Measurements from ENCODE around the gene CLEC1A. TPM values are rescaled to one million over a fixed set of nuclear protein-coding genes. Genes with fewer than 3 reads are reported as not detected.

Gene CLEC1A
- total and polyA plus RNA-seq, 12 donors = 1.2 to 6.6 (median 2.9) TPM

- Histone ChIP-seq H3K27ac (no peak overlapping the region), H3K27me3 (no peaks in the 10 kb centered on the region), H3K4me3 (no peak overlapping the region), H3K4me1 (peaks cover 0 to 15% (median 0%) of the 10 kb centered on the region in 9 donors), H3K9me3 (no peaks in the 10 kb centered on the region), H3K36me3 (no peaks in the 10 kb centered on the region)
- TF ChIP-seq CTCF (IDR thresholded peaks at IDR 0.05) = no peak
- 83% methylated on average over 13 of the region's 13 CpGs for WGBS, 2 donors
- intact Hi-C loops (cut with DNase I) = loop anchor here in 6 of 10 donors (1.0 to 10.0 kb wide), 6 partner anchors 102 to 392 kb away; partner anchors contain the start of genes CLEC9A (in 2 of the 6) and CLEC12B (in 1 of the 6)
- no peak for DNase-seq
- ATAC-seq = no peak
Observed at GRCh38 chr12:10136637-10137205, 37.9 kb upstream of the CLEC1A start.

GRCh38 chr12:10135126-10135525, 36.3 kb upstream of the CLEC1A start:
- Histone ChIP-seq H3K36me3 (no peaks in the 10 kb centered on the region), H3K4me3 (no peak overlapping the region), H3K27ac (no peak overlapping the region), H3K9me3 (no peaks in the 10 kb centered on the region), H3K4me1 (peaks cover 0 to 31% (median 0%) of the 10 kb centered on the region in 9 donors), H3K27me3 (no peaks in the 10 kb centered on the region)
- intact Hi-C loops (cut with DNase I) = loop anchor here in 5 of 10 donors (5.0 to 10.0 kb wide), 5 partner anchors 103 to 390 kb away; partner anchors contain the start of genes CLEC9A (in 2 of the 5) and CLEC12B (in 1 of the 5)
- TF ChIP-seq CTCF (IDR thresholded peaks at IDR 0.05) = no peak
- ATAC-seq = no peak
- DNase-seq = no peak
- WGBS, 2 donors = 66 to 71% methylated on average over 4 of the region's 4 CpGs

GRCh38 chr12:10132850-10133370, 34.1 kb upstream of the CLEC1A start:
- DNase-seq = no peak
- ATAC-seq = no peak
- TF ChIP-seq CTCF (IDR thresholded peaks at IDR 0.05) = no peak
- Histone ChIP-seq H3K27ac (peak overlapping the region in 1 of 10 donors; percentile 93), H3K27me3 (no peaks in the 10 kb centered on the region), H3K9me3 (no peaks in the 10 kb centered on the region), H3K4me3 (no peak overlapping the region), H3K36me3 (no peaks in the 10 kb centered on the region), H3K4me1 (peaks cover 0 to 27% (median 0%) of the 10 kb centered on the region in 9 donors)
- intact Hi-C loops (cut with DNase I) = loop anchor here in 1 of 10 donors (10.0 kb wide), 1 partner anchor 388 kb away; no protein-coding TSS in a partner anchor
- WGBS, 2 donors = 79 to 80% methylated on average over 6 of the region's 6 CpGs

GRCh38 chr12:10131111-10131690, 32.4 kb upstream of the CLEC1A start:
- Histone ChIP-seq H3K27me3 (no peaks in the 10 kb centered on the region), H3K9me3 (no peaks in the 10 kb centered on the region), H3K36me3 (peaks cover 0 to 5% (median 0%) of the 10 kb centered on the region in 9 donors), H3K4me3 (no peak overlapping the region), H3K4me1 (peaks cover 0 to 30% (median 0%) of the 10 kb centered on the region in 9 donors), H3K27ac (peak overlapping the region in 2 of 10 donors; percentile 8 to 93)
- no peak for TF ChIP-seq CTCF (IDR thresholded peaks at IDR 0.05)
- DNase-seq (no peak), ATAC-seq (peak in 7 of 8 donors; percentile 14 to 61 (median 36))
- WGBS, 2 donors = 41 to 61% methylated on average over 2 of the region's 2 CpGs
- intact Hi-C loops (cut with DNase I) = loop anchor here in 1 of 10 donors (10.0 kb wide), 1 partner anchor 386 kb away; no protein-coding TSS in a partner anchor

All from heart right ventricle (tissue), 16 donors.